HG02938 (cell line): ENCODE data around the gene SCAPER.
A peak's percentile ranks its signal among the peaks of the same experiment; 100 is the strongest.
"Not testable (repeated sequence)": the region's sequence is repeated elsewhere in the genome, so short reads cannot be mapped to it uniquely, and the experiment has no call there.

Experiments used
- ATAC-seq: cut with Tn5 transposase; IDR thresholded peaks from one replicate; pipeline ENCODE4 v1.9.1; 2021; ENCODE audit warnings: mild to moderate bottlenecking, moderate library complexity; ENCODE audit not compliant: unreplicated experiment

The SCAPER gene

DNA sequence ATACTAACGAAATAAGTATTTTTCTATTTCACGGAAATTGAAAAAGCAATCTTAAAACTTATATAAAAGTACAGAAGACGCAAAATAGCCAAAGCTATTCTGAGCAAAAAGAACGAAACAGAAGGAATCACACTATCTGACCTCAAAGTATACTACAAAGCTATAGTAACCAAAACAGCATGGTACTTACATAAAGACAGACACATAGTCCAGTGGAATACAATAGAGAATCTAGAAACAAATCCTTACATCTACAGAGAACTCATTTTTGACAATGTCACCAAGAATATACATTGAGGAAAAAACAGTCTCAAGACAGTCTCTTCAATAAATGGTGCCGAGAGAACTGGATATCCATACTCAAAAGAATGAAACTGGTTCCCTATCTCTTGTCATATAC lies 322.6 kb downstream of the SCAPER start:
- ATAC-seq = no peak

DNA sequence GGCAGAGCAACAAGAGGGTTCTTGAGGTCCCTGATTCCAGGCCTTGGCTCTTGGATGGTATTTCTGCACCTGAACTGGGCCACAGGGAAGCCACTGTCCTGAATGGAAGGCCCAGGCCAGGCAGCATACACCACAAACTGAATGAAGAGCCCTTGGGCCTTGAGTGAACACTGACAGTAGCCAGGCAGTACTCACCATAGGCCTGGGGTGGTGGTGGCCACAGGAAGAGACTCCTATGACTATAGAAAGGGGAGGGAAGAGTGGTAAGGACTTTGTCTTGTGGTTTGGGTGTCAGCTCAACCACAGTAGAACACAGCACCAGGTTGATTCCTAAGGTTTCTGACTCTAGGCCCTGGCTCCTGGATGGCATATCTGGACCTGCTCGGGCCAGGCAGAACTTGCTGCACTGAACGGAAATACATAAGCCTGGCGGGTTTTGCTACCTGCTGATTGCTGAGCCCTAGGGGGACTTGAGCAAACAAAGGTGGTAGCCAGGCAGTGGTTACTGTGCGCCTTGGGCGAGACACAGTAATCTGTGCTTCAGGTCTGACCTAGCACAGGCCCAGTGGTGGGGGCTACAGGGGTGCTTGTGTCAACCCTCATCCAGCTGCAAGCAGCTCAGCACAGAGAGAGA lies 327.1 kb downstream of the SCAPER start:
- no peak for ATAC-seq

DNA sequence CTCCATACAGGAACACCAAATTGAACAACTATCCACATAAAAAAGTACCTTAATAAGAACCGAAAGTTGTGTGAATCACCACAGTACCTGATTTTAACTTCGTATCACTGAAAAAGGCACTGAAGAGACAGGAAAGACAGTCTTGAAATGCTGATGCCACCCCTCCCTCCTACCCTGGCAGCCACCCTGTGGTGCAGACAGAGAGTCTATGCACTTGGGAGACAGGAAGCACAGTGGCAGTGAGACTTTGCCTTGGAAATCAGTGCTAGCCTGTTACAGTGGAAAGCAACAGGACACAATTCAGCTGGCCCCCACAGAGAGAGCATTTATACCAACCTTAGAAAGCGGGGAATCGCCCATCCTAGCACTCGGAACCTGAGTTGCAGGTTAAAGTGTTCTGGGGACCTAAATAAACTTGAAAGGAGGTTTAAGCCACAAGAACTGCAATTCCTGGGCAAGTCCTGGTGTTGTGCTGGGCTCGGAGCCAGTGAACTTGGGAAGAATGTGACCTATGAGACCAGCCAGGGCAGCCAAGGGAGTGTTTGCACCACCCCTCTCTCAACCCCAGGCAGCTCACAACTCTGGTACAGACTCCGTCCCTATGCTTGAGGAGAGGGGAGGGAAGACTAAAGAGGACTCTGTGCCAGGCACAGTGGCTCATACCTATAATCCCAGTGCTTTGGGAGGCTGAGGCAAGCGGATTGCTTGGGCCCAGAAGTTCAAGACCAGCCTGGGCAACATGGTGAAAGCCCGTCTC lies 328.4 kb downstream of the SCAPER start:
- ATAC-seq = no peak

DNA sequence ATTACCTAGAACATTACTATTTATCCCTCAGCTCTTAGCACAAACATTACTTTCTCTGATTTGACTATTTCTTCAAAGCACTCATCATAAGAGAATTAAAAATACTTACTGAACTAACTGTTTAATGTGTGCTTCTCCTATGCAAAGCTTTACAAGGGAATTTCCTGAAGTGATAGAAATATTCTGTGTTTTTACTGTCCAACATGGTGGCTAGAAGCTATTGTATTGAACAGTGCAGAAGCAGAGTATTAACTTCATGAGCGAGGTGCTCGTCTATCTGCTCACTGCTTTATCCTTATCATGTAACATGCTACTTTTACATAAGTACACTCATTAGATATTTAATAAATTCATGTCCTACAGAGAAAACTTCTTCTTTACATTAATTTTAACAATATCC lies 329.5 kb downstream of the SCAPER start:
- ATAC-seq = peak; percentile 35

DNA sequence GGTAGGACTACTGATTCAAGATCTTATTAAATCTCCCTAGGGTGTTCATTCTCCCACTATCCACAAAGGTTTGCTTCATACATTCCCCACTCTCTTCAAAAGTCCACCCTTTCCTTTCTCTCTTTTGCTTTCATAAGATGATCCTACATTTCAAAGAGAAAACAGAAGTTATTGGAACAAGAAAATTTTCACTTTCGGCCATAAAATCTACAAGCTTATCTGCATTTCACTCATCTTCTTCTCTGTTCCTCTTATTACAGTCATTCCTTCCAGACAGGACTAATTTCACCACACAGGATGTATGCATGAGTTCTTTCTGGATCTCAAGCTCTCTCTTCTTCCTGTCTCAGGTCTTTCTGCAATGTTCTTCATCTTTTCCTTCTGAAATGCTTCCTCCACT lies 329.9 kb downstream of the SCAPER start:
- peak; percentile 98 for ATAC-seq

DNA sequence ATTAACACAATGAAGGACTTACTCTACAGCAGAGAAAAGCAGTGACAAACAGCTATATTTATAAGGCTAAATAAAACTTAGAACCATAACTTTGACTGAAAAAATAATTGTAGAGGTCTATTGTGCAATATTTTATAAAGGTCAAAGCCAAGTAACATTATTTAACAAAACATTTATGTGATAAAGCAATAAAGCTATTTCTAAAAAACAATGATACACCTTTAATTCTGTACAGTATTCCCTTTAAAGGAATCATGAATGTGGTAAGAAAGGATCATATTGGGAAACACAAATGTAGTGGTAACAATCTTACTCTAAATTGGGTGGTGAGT lies 332.2 kb downstream of the SCAPER start:
- ATAC-seq = no peak

DNA sequence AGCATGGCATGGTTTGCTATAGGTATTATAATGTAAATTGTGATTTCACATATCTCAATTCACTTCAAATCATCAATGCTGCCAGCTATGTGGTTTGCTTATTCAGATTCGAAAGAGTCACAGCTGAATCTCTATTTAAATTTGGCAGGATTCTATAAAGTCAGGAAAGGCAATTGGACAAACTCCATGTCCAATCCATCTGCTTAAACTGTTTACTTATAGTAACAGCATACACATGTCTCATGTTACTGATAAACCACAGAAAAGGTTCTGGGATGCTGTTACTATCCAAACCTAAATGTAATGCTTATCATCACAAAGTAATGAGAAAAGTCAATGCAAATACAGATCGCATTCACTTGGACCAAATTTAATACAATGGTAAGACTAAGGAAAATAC lies 338.9 kb downstream of the SCAPER start:
- no peak for ATAC-seq

DNA sequence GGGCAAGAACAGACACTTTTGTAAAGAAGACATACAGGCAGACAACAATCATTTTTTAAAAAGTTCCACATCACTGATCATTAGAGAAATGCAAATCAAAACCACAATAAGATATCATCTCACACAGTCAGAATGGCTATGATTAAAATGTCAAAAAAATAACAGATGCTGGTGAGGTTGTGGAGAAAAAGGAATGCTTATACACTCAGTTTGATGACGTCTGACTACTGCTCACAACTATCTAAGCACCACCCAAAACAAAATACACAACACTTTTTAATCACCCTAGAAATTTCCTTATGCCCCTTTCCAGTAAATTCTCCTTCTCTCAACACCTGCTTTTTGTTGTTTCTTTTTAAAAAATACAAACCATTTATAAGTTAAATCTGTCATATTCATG lies 339.8 kb downstream of the SCAPER start:
- no peak for ATAC-seq

DNA sequence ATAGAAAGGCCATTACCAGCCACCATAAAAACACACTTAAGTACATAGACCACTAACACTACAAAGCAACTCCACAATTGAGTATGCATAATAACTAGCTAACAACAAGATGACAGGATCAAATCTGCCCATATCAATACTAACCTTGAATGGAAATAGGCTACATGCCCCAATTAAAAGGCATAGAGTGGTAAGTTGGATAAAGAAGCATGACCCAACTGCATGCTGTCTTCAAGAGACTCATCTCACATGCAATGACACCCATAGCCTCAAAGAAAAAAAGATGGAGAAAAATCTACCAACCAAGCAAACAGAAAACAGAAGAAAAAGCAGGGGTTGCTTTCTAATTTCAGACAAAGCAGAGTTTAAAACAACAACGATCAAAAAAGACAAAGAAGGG lies 349.9 kb downstream of the SCAPER start:
- ATAC-seq = no peak

DNA sequence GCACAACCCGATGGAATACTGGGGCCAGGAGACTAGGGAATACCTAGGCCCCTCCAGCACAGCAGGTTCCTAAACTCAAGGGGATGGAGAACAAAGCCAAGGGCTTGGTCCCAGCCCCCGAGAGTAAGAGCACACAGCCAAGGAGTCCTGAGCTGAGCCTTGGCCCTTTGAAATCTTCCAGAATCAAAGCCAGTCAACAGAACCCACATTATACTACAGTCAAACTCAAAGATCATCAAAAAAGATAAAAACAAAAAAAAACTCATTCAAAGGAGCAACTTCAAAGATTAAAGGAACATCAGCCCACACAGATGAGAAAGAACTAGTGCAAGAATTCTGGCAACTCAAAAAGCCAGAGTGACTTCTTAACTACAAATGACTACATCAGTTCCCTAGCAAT lies 351.6 kb downstream of the SCAPER start:
- no peak for ATAC-seq

DNA sequence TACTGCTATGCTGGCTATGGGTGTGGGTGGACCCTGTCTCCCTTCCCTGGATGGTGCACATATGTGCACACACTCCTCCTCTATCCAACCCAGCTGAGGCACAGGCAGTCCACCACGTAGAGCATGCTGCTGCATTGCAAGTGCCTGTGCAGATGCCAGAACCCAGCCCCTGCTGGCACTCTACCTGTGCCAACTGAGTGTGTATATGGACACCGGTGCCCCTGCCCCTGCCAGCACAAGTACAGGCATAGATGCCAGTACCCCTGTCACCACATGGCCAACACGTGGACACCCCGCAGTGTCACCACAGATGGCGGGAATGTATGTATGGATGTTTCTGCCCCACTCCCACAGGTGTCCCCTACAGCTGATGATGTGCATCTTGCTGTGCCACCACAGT lies 352.0 kb downstream of the SCAPER start:
- no peak for ATAC-seq

DNA sequence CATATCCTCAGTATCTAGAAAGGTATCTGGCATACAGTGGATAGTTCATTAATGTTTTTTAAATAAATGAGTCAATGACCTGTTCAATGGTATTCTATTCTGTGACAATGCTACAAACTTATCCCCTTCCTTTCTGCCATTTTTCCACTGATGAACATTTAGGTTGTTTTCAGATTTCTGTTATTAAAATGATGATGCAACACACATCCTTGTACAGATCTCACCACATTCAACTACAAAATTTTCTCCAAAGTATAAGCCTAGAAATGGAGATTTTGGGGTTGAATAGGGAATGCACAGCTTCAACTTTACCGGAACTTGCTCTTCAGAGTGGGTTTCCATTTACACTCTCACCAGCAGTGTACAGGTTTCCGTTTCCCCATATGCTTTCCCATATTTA lies 358.3 kb downstream of the SCAPER start:
- ATAC-seq = no peak

DNA sequence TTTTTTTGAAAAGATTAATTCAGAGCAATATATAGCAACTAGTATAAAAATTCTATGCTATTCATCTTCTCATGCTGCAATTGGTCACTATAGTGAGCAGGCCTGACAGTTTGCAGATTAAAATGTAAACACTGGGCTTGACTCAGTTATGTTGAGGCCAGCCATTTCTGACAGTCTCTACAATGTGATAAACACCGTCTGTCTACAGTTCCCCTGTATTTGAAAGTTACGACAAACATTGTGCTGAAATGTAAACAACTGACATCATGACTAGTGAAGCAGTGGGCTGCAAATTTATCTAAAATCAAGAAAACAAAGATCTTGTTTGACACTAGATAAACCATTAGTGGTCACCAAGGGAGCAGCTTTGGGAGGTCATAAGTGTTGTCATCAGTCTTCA lies 371.1 kb downstream of the SCAPER start:
- no peak for ATAC-seq

DNA sequence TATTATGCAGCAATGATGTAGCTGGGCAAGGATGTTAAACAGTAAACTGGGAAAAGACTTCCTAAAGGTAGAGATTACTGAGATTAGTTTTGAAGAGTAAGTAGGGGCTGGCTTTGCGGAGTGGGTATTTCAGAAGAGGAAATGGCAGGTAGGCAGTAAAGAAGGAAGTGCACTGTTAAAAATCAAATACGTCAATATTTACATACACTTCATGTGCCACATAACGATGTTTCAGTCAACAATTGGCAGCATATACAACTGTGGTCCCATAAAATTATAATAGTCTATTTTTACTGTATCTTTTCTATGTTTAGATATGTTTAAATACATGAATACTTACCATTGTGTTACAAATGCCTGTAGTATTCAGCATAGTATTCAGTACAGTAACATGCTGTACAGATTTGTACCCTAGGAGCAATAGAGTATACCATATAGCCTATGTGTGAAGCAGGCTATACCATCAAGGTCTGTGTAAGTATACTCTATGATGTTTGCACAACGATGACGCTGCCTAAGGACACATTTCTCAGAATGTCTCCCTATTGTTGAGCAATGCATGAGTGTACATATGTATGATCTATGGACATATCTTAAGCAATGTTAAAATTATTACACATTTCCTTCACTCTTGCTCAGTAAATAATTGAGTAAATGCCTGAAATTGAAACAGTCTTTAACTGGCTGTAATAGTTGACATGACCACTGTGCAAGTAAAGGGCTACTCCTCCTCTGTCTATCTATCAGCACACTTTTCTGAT lies 371.9 kb downstream of the SCAPER start:
- no peak for ATAC-seq

DNA sequence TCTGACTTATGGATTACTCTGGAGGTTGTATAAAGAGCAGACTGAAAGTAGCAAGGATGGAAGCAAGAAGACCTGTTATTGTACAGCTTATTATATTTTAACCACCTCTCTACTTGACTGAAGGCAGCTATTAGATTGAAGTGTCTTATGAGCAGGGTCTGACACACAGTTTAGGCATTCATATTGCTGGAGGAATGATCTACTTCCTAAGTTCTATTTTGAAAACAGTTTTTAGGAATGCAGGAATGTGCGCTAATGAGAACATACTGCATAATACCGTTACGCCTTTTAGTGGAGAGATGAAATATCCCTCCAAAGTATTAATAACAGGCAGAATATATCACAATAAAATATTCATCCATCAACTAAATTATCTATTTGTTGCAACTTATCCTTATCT lies 375.2 kb downstream of the SCAPER start:
- ATAC-seq = no peak

DNA sequence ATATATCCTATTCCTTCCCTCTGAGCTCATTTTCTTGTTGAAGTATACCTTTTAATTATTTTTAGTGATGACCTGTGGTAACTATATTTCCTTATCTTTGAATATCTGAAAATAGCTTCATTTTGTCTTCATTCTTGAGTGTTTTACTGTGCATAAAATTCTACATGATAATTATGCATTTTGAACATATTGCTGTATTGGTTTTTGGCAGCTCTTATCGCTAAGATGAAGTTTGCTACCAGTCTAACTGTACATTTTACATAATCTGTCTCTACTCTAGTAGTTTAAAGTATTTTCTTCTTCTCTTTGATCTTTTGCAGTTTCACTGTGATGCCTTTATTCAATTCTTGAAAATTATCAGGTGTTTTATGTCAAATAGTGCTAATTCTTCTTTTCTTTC lies 379.0 kb downstream of the SCAPER start:
- ATAC-seq = no peak

DNA sequence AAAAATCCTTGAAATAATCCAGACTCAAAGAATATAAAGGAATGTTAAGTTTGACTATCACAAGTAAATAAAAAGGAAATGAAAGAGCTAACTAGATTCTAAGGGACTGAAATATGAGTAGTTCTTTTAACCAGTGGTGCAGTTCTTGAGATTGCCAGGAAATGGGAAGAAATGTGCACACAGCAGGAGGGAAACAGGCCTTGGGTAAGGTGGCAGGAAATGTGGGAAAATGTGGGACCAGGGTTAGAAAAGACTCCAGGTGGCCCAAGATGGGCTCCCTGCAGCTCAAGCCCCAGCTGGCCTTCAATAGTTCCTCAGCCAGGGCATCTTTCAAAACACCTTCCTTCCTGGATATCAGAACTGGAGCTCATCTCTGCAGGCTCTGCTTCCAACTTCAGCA lies 387.2 kb downstream of the SCAPER start:
- ATAC-seq = no peak

DNA sequence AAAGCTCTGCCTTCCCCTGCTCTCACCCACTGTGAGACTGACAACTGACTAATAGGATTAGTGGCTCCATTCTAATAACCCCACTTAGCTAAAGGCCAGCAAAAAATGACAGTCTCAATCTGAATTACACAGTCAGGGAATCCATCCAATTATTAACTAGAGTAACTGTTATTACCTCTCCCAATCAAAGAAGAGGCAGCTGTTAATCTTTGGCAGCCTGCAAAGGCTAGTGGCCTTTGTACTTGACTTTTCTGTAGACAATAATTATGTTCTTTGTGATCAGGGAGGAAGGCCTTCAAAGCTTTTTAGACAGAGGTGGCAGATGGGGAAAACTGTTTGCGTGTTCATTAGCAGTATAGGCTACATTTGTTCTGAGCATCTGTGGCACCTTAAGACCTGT lies 390.9 kb downstream of the SCAPER start:
- ATAC-seq = no peak

DNA sequence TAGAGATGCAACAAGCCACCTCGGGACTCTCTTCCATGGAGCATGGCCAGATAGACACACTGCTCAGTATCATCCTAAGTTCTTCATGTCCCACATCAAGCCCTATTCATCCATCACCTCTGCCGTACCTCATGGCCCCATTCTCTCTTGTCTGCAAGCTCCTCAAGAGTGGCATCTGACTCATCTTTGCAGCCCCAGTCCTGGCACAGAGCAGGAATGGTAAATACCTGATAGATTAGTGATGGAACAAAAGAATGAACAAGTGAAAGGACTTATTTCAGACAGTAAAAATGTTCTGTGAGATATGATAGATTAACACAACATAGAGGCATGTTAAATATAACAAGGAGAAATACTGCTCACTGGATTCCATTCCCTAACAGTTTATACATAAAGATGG lies 392.2 kb downstream of the SCAPER start:
- no peak for ATAC-seq

DNA sequence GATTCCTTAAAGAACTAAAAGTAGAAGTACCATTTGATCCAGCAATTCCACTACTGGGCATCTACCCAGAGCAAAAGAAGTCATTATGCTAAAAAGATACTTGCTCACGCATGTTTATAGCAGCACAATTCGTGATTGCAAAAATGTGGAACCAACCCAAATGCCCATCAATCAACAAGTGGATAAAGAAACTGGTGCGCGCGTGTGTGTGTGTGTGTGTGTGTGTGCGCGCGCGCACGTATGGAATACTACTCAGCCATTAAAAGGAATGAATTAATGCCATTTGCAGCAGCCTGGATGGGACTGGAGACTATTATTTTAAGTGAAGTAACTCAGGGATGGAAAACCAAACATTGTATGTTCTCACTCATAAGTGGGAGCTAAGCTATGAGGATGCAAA lies 394.5 kb downstream of the SCAPER start:
- not testable (repeated sequence) for ATAC-seq

DNA sequence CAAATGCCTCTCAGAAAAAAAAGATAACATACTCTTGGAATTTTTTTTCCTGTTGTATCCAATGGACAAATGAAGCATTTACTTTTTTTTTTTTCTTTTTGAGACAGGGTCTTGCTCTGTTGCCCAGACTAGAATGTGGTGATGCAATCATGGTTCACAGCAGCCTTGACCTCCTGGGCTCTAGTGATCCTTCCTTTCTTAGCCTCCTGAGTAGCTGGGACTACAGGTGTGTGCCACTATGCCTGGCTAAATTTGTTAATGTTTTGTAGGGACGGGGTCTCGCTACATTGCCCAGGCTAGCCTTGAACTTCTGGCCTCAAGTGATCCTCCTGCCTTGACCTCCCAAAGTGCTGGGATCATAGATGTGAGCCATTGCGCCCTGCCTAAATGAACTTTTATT lies 401.3 kb downstream of the SCAPER start:
- no peak for ATAC-seq

DNA sequence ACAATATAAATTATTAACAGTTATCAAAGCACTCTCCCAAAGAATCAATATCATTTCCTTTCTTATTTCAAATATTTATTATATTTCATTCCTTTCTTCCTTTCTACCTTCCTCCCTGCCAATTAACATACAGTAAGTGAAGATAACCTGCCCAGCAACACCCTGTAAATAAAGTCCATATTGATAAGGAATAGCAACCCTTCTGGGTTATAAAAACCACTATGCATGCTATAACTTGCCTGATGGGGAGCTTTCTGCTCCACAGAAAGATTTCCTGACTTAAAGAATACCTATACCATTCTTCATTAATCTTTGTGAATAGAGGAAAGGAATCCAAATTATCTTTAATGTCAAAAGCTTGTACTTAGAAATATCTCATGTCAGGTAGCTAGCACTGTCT lies 402.0 kb downstream of the SCAPER start:
- ATAC-seq = no peak
